ENCODE results near the gene PLEK.
A peak's percentile ranks its signal among the peaks of the same experiment; 100 is the strongest.

Gene PLEK

DNA sequence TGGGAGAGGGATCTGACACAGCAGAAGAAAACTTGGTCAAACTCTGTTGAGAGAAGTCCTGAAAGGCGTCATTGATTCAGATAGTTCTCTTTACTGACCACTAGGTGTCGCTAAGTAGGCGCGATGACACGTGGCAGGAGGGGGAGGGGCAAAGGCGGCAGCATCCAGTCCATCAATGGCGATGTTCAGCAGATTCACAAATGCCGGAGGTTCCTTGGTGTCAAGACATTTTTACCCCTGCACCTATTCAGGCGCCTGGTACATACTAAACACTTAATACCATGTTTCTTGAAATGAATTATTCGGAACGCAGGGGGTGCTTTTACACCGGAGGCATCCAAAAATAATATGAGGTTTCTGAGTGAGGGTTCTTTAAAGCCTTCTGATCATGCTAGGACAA is 3.0 kb upstream of the PLEK start:
- Histone ChIP-seq H3K36me3 (ENCODE audit: control insufficient read depth in 2 of 2, insufficient read depth in 1 of 2, low read length in 2 of 2) (no peaks in the 10 kb centered on the region), H3K4me1 (ENCODE audit: control insufficient read depth, insufficient read depth, low read length) (no peaks in the 10 kb centered on the region), H3K4me3 (ENCODE audit: low read depth, low read length) (no peak overlapping the region), H3K27ac (ENCODE audit: extremely low read depth, low read depth, low read length) (no peak overlapping the region), H3K9me3 (ENCODE audit: control insufficient read depth, insufficient read depth, low read depth, low read length) (no peaks in the 10 kb centered on the region)
- ChIA-PET POLR2A (no interaction called here), CTCF (interaction anchor here (0.7 to 3.1 kb wide), 5 partner anchors 22 to 409 kb away, joined by 3 to 18 read pairs (median 6); no protein-coding TSS in a partner anchor)
- 0 out of 2 replicates have a peak, but pooled peaks have one; percentile 24 for TF ChIP-seq ZNF610 (tag by site-specific recombination; IDR thresholded peaks at IDR 0.05; ENCODE audit: borderline replicate concordance)
- no peak for TF ChIP-seq KLF8 (tag by site-specific recombination; IDR thresholded peaks at IDR 0.05)
- no peak for TF ChIP-seq BCL11B (tag by site-specific recombination; IDR thresholded peaks at IDR 0.05; ENCODE audit: low read depth)
- TF ChIP-seq SP3 (tag by site-specific recombination; IDR thresholded peaks at IDR 0.05) = peak; percentile 37
- peak; percentile 37; the same call in 1 of the 2 replicates for TF ChIP-seq ZBTB17 (tag by site-specific recombination; IDR thresholded peaks at IDR 0.05)
- no peak; the same call in 1 of the 2 replicates for TF ChIP-seq ZNF335 (tag by site-specific recombination; conservative IDR thresholded peaks at IDR 0.05)
- peak; percentile 81 for TF ChIP-seq ZNF654 (tag by site-specific recombination; IDR thresholded peaks at IDR 0.05; ENCODE audit: low read depth)
- peak; percentile 88 for TF ChIP-seq KLF16 (tag by site-specific recombination; IDR thresholded peaks at IDR 0.05)
- TF ChIP-seq ZNF157 (tag by site-specific recombination; IDR thresholded peaks at IDR 0.05) = no peak
- TF ChIP-seq YY2 (tag by site-specific recombination; IDR thresholded peaks at IDR 0.05) = 0 out of 2 replicates have a peak, but pooled peaks have one; percentile 12
- no peak; the same call in 1 of the 2 replicates for TF ChIP-seq ZBTB21 (tag by site-specific recombination; IDR thresholded peaks at IDR 0.05)
- TF ChIP-seq, protein P1, sequence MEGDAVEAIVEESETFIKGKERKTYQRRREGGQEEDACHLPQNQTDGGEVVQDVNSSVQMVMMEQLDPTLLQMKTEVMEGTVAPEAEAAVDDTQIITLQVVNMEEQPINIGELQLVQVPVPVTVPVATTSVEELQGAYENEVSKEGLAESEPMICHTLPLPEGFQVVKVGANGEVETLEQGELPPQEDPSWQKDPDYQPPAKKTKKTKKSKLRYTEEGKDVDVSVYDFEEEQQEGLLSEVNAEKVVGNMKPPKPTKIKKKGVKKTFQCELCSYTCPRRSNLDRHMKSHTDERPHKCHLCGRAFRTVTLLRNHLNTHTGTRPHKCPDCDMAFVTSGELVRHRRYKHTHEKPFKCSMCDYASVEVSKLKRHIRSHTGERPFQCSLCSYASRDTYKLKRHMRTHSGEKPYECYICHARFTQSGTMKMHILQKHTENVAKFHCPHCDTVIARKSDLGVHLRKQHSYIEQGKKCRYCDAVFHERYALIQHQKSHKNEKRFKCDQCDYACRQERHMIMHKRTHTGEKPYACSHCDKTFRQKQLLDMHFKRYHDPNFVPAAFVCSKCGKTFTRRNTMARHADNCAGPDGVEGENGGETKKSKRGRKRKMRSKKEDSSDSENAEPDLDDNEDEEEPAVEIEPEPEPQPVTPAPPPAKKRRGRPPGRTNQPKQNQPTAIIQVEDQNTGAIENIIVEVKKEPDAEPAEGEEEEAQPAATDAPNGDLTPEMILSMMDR (tag by site-specific recombination; IDR thresholded peaks at IDR 0.05) = peak; percentile 39; the same call in 1 of the 2 replicates
- 0 out of 2 replicates have a peak, but pooled peaks have one; percentile 12 for TF ChIP-seq ZNF660 (tag by site-specific recombination; IDR thresholded peaks at IDR 0.05)

DNA sequence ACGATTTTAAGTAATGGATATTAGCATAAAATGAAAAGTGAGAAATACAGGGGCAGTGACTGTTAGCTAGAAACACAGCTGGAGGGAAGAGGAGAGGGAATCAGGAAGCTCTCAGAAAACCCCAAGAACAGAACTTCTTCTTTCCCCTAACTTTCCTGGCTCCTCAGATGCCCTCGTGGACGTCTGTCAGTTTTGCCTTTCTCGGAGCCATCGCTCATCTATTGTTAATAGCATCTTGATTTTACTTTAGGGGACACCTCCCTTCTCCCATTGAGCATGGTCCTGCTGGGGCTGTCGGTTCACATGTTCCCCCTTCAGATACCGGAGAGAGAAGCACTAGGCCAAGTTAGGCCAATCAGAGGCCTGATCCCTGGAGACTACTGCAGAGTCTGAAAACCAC is 2.3 kb upstream of the PLEK start:
- Histone ChIP-seq H3K4me3 (ENCODE audit: low read depth, low read length) (no peak overlapping the region), H3K4me1 (ENCODE audit: control insufficient read depth, insufficient read depth, low read length) (no peaks in the 10 kb centered on the region), H3K27ac (ENCODE audit: extremely low read depth, low read depth, low read length) (no peak overlapping the region), H3K9me3 (ENCODE audit: control insufficient read depth, insufficient read depth, low read depth, low read length) (no peaks in the 10 kb centered on the region), H3K36me3 (ENCODE audit: control insufficient read depth in 2 of 2, insufficient read depth in 1 of 2, low read length in 2 of 2) (no peaks in the 10 kb centered on the region)
- TF ChIP-seq GLI4 (tag by site-specific recombination; IDR thresholded peaks at IDR 0.05) (no peak), ZNF560 (tag by site-specific recombination; IDR thresholded peaks at IDR 0.05; ENCODE audit: borderline replicate concordance) (no peak), ZNF248 (tag by site-specific recombination; IDR thresholded peaks at IDR 0.05) (no peak), SP3 (tag by site-specific recombination; IDR thresholded peaks at IDR 0.05) (no peak), ZNF24 (tag by site-specific recombination; IDR thresholded peaks at IDR 0.05) (no peak), ZNF155 (tag by site-specific recombination; IDR thresholded peaks at IDR 0.05) (no peak), ZNF221 (tag by site-specific recombination; IDR thresholded peaks at IDR 0.05; ENCODE audit: borderline replicate concordance) (no peak), HOXC10 (CRISPR knock-in tag; IDR thresholded peaks at IDR 0.05) (no peak), GLIS1 (tag by site-specific recombination; IDR thresholded peaks at IDR 0.05) (no peak), SP7 (tag by site-specific recombination; IDR thresholded peaks at IDR 0.05) (no peak), SCRT2 (tag by site-specific recombination; IDR thresholded peaks at IDR 0.05) (no peak)
- TF ChIP-seq, protein P2, sequence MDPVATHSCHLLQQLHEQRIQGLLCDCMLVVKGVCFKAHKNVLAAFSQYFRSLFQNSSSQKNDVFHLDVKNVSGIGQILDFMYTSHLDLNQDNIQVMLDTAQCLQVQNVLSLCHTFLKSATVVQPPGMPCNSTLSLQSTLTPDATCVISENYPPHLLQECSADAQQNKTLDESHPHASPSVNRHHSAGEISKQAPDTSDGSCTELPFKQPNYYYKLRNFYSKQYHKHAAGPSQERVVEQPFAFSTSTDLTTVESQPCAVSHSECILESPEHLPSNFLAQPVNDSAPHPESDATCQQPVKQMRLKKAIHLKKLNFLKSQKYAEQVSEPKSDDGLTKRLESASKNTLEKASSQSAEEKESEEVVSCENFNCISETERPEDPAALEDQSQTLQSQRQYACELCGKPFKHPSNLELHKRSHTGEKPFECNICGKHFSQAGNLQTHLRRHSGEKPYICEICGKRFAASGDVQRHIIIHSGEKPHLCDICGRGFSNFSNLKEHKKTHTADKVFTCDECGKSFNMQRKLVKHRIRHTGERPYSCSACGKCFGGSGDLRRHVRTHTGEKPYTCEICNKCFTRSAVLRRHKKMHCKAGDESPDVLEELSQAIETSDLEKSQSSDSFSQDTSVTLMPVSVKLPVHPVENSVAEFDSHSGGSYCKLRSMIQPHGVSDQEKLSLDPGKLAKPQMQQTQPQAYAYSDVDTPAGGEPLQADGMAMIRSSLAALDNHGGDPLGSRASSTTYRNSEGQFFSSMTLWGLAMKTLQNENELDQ (tag by site-specific recombination; IDR thresholded peaks at IDR 0.05; ENCODE audit: low read depth) = no peak
- ChIA-PET POLR2A (no interaction called here), CTCF (interaction anchor here (0.7 to 2.5 kb wide), 2 partner anchors 79 to 972 kb away, joined by 3 to 9 read pairs; no protein-coding TSS in a partner anchor)

Measured in HEK293 (cell line).